Subcutaneous adipose tissue (tissue), 4 donors: ENCODE measurements around the gene PLA2G4D. TPM values are rescaled to one million over a fixed set of nuclear protein-coding genes. Genes with fewer than 3 reads are reported as not detected.

Source experiments
- CTCF ChIP-seq: fragments of 450-650 bp; IDR thresholded peaks from one replicate; pipeline ENCODE4 v1.5.1; 2016; ENCODE audit warnings: low read depth, mild to moderate bottlenecking, control low read depth, antibody characterized with exemption, moderate library complexity
- total RNA-seq, 4 donors: library from RNA; depleted of rRNA; stranded (reverse); fragments of >200 nt; gene quantifications; one replicate each; pipeline ENCODE4 v1.1.0, GENCODE V29; 2016

PLA2G4D gene
- total RNA-seq, 4 donors from 2014 or later, result 0.57 TPM; not detected in 3

GRCh38 chr15:42097018-42097417 lies 2.7 kb upstream of the PLA2G4D start:
- TF ChIP-seq CTCF, result no peak

- TF ChIP-seq CTCF, result no peak
These were observed 396 bp downstream of the PLA2G4D start for GRCh38 chr15:42093966-42094365.

- no peak for TF ChIP-seq CTCF
These were observed 1.7 kb downstream of the PLA2G4D start for GRCh38 chr15:42092398-42093318.

GRCh38 chr15:42090781-42091180 lies 3.6 kb downstream of the PLA2G4D start:
- no peak for TF ChIP-seq CTCF

GRCh38 chr15:42090370-42090769 lies 4.0 kb downstream of the PLA2G4D start:
- no peak for TF ChIP-seq CTCF

- no peak for TF ChIP-seq CTCF
These were observed 4.4 kb downstream of the PLA2G4D start for GRCh38 chr15:42089942-42090341.

GRCh38 chr15:42088801-42089640 lies 5.3 kb downstream of the PLA2G4D start:
- no peak for TF ChIP-seq CTCF
